Calu3 (cell line): ENCODE measurements around the gene FLVCR2. TPM values are rescaled to one million over a fixed set of nuclear protein-coding genes. Genes with fewer than 3 reads are reported as not detected.

Experiments
- BruUV-seq: library from RNA; stranded (reverse); fragments of 400-500 nt; replicated peaks from 2 replicates; lab custom pipeline; 2021; lab: Mats Ljungman, UMichigan
- CTCF ChIA-PET: fragments of 300-600 bp; sonication (Branson Sonifier 250); formaldehyde crosslinking; loops from one replicate; lab custom pipeline; 2022; ENCODE audit warnings: antibody characterized with exemption; lab: Charles Lee
- DNase-seq: peaks from one replicate; pipeline ENCODE4 v3.0.0; 2022
- H3K27ac Mint-ChIP-seq: one replicate; pipeline ENCODE4 v1.8.0; 2022; ENCODE audit warnings: mixed read lengths; ENCODE audit not compliant: unreplicated experiment
- H3K27me3 Mint-ChIP-seq: one replicate; pipeline ENCODE4 v1.8.0; 2022; ENCODE audit warnings: mixed read lengths; ENCODE audit not compliant: unreplicated experiment
- H3K36me3 Mint-ChIP-seq: one replicate; pipeline ENCODE4 v1.8.0; 2022; ENCODE audit warnings: mild to moderate bottlenecking, moderate library complexity, mixed read lengths; ENCODE audit not compliant: insufficient read depth, unreplicated experiment
- H3K4me1 Mint-ChIP-seq: one replicate; pipeline ENCODE4 v1.8.0; 2022; ENCODE audit warnings: mild to moderate bottlenecking, low read depth, mixed read lengths; ENCODE audit not compliant: unreplicated experiment
- H3K4me3 Mint-ChIP-seq: one replicate; pipeline ENCODE4 v1.8.0; 2022; ENCODE audit warnings: mild to moderate bottlenecking, low read depth, moderate library complexity, mixed read lengths; ENCODE audit not compliant: unreplicated experiment
- H3K9me3 Mint-ChIP-seq: one replicate; pipeline ENCODE4 v1.8.0; 2022; ENCODE audit warnings: low read depth, mixed read lengths; ENCODE audit not compliant: unreplicated experiment
- intact Hi-C: fragments of 100-400 bp; cut with micrococcal nuclease; formaldehyde crosslinking; loops from one replicate; pipeline ENCODE4 v1.10.0; 2022; ENCODE audit not compliant: unreplicated experiment
- total RNA-seq: library from RNA; stranded (reverse); gene quantifications from 2 replicates; pipeline ENCODE4 v1.2.3, GENCODE V29; 2022
- TF ChIP-seq, protein P1 (sequence below): fragments of 200-600 bp; IDR thresholded peaks from one replicate; pipeline ENCODE4 v1.8.0; 2022; ENCODE audit warnings: antibody characterized with exemption; ENCODE audit not compliant: unreplicated experiment

Gene FLVCR2
- total RNA-seq, 1 experiment from 2014 or later, result 1.4 TPM

- intact Hi-C loops, result no loop called here
- DNase-seq, result no peak
- BruUV-seq, result no TSS peak
- H3K36me3 Mint-ChIP-seq, result no peaks in the 10 kb centered on the region
- H3K27ac Mint-ChIP-seq, result no peak overlapping the region
- H3K27me3 Mint-ChIP-seq, result no peaks in the 10 kb centered on the region
- H3K9me3 Mint-ChIP-seq, result no peaks in the 10 kb centered on the region
- TF ChIP-seq, protein P1, sequence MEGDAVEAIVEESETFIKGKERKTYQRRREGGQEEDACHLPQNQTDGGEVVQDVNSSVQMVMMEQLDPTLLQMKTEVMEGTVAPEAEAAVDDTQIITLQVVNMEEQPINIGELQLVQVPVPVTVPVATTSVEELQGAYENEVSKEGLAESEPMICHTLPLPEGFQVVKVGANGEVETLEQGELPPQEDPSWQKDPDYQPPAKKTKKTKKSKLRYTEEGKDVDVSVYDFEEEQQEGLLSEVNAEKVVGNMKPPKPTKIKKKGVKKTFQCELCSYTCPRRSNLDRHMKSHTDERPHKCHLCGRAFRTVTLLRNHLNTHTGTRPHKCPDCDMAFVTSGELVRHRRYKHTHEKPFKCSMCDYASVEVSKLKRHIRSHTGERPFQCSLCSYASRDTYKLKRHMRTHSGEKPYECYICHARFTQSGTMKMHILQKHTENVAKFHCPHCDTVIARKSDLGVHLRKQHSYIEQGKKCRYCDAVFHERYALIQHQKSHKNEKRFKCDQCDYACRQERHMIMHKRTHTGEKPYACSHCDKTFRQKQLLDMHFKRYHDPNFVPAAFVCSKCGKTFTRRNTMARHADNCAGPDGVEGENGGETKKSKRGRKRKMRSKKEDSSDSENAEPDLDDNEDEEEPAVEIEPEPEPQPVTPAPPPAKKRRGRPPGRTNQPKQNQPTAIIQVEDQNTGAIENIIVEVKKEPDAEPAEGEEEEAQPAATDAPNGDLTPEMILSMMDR, result no peak
- CTCF ChIA-PET, result interaction anchor here (1.3 kb wide), 1 partner anchor 12 kb away, joined by 3 read pairs; no protein-coding TSS in a partner anchor
- no peak overlapping the region for H3K4me3 Mint-ChIP-seq
- peaks cover 3% of the 10 kb centered on the region for H3K4me1 Mint-ChIP-seq
Measured at GRCh38 chr14:75549169-75549568, 29.3 kb upstream of the FLVCR2 start.

DNA sequence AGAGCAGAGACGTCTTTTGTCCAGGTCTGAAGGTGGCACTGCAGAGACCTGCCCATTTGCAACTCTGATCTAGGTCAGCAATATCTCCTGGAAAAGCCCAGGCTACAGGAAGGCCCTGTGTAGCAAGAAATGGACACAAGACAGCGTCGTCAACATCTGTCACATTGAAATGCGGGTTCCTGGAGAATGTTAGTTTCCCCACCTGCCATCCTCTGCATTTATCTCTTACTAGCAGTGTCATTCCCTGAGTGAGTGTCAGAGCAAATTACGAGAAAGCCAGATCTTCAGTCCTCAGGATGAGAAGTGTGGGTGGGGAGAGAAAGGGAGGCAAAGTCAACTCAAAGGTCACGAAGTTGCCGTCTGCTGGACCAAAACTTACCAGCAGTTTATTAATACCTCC lies 27.4 kb upstream of the FLVCR2 start:
- TF ChIP-seq, protein P1, result no peak
- Mint-ChIP-seq H3K27ac (no peak overlapping the region), H3K4me1 (peaks cover 14% of the 10 kb centered on the region), H3K4me3 (no peak overlapping the region), H3K9me3 (no peaks in the 10 kb centered on the region), H3K36me3 (no peaks in the 10 kb centered on the region), H3K27me3 (no peaks in the 10 kb centered on the region)
- CTCF ChIA-PET, result interaction anchor here (0.6 kb wide), 1 partner anchor 75 kb away, joined by 4 read pairs; no protein-coding TSS in a partner anchor
- intact Hi-C loops, result no loop called here
- BruUV-seq, result no TSS peak
- no peak for DNase-seq

DNA sequence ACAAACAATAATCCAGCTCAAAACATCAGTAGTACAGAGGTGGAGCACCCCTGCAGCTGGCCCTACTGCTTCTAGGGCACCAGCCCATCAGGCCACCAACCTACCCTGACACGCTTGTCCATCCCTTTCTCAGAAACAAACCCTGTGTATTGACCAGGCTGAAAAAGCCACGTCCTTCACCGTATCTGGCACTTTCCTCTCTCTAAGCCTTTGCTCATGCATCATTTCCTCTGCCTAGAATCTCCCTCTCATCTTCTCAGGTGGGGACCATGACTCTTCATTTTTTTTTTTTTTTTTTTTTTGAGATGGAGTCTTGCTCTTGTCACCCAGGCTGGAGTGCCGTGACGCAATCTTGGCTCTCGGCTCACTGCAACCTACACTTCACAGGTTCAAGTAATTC lies 25.3 kb upstream of the FLVCR2 start:
- Mint-ChIP-seq H3K27me3 (no peaks in the 10 kb centered on the region), H3K4me3 (no peak overlapping the region), H3K9me3 (no peaks in the 10 kb centered on the region), H3K4me1 (peaks cover 14% of the 10 kb centered on the region), H3K27ac (no peak overlapping the region), H3K36me3 (no peaks in the 10 kb centered on the region)
- BruUV-seq, result no TSS peak
- intact Hi-C loops, result no loop called here
- CTCF ChIA-PET, result no interaction called here
- DNase-seq, result no peak
- TF ChIP-seq, protein P1, result no peak

DNA sequence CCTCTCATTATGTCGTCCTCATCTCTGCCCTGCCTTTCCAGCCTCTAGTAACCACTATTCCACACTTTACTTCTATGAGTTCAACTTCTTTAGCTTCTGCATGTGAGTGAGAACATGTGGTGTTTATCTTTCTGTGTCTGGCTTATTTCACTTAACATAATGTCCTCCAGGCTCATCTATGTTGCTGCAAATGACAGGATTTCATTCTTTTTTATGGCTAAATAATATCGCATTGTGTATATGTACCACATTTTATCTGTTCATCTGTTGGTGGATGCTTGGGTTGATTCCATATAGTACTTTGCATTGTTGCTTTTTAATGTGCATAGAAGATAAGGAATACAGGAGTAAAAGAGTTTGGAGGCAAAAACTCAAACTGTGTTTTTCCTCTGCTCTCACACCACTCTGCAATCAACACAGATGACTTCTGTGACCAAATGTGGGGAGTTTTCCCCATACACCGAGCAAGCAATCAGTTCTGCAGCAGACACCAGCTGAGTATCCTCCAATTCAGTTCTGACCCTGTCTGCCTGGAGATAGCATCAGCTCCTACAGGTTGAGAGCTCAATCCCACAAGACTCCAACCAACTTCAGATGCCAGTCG lies 24.6 kb upstream of the FLVCR2 start:
- Mint-ChIP-seq H3K36me3 (no peaks in the 10 kb centered on the region), H3K4me3 (no peak overlapping the region), H3K9me3 (no peaks in the 10 kb centered on the region), H3K4me1 (peaks cover 14% of the 10 kb centered on the region), H3K27me3 (no peaks in the 10 kb centered on the region), H3K27ac (no peak overlapping the region)
- CTCF ChIA-PET, result interaction anchor here (0.7 to 0.8 kb wide), 2 partner anchors 11 to 18 kb away, joined by 3 read pairs; no protein-coding TSS in a partner anchor
- TF ChIP-seq, protein P1, result no peak
- no peak for DNase-seq
- BruUV-seq, result no TSS peak
- intact Hi-C loops, result no loop called here
